Ishikawa (cell line): ENCODE results near the gene CCDC51.

Experiments used
- CEBPB ChIP-seq: IDR thresholded peaks from 2 replicates; pipeline ENCODE4 v1.6.1; 2012
- CREB1 ChIP-seq: IDR thresholded peaks from 2 replicates; pipeline ENCODE4 v1.6.1; 2012; ENCODE audit warnings: low read depth
- EGR1 ChIP-seq: IDR thresholded peaks from 2 replicates; pipeline ENCODE4 v1.6.1; 2012
- EP300 ChIP-seq: IDR thresholded peaks from 2 replicates; pipeline ENCODE4 v1.6.1; 2012; ENCODE audit warnings: borderline replicate concordance
- FOXM1 ChIP-seq: IDR thresholded peaks from 2 replicates; pipeline ENCODE4 v1.6.1; 2012; ENCODE audit warnings: low read depth, borderline replicate concordance
- MAX ChIP-seq: IDR thresholded peaks from 2 replicates; pipeline ENCODE4 v1.6.1; 2012
- NFIC ChIP-seq: IDR thresholded peaks from 2 replicates; pipeline ENCODE4 v1.6.1; 2012
- RAD21 ChIP-seq: IDR thresholded peaks from 2 replicates; pipeline ENCODE4 v1.6.1; 2012; ENCODE audit warnings: low read depth
- TAF1 ChIP-seq: IDR thresholded peaks from 2 replicates; pipeline ENCODE4 v1.6.1; 2012; ENCODE audit warnings: low read depth, mild to moderate bottlenecking
- TCF12 ChIP-seq: IDR thresholded peaks from 2 replicates; pipeline ENCODE4 v1.6.1; 2012; ENCODE audit warnings: low read depth
- TEAD4 ChIP-seq: IDR thresholded peaks from 2 replicates; pipeline ENCODE4 v1.6.1; 2012
- YY1 ChIP-seq: IDR thresholded peaks from 2 replicates; pipeline ENCODE4 v1.6.1; 2012; ENCODE audit warnings: low read depth
- ZBTB7A ChIP-seq: IDR thresholded peaks from 2 replicates; pipeline ENCODE4 v1.6.1; 2012; ENCODE audit warnings: low read depth
- TF ChIP-seq, protein P1 (sequence below): IDR thresholded peaks from 2 replicates; pipeline ENCODE4 v1.6.1; 2012
- TF ChIP-seq, protein P2 (sequence below): IDR thresholded peaks from 2 replicates; pipeline ENCODE4 v1.6.1; 2012; ENCODE audit warnings: low read depth, mild to moderate bottlenecking

Gene CCDC51

GRCh38 chr3:48429317-48429959 lies 10.5 kb downstream of the CCDC51 start:
- no peak for TF ChIP-seq RAD21
- TF ChIP-seq, protein P1, sequence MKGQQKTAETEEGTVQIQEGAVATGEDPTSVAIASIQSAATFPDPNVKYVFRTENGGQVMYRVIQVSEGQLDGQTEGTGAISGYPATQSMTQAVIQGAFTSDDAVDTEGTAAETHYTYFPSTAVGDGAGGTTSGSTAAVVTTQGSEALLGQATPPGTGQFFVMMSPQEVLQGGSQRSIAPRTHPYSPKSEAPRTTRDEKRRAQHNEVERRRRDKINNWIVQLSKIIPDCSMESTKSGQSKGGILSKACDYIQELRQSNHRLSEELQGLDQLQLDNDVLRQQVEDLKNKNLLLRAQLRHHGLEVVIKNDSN = 0 out of 2 replicates have a peak, but pooled peaks have one; percentile 13
- no peak for TF ChIP-seq CREB1
- no peak; the same call in 1 of the 2 replicates for TF ChIP-seq MAX
- TF ChIP-seq EP300 = no peak
- TF ChIP-seq CEBPB = no peak
- peak; percentile 62 for TF ChIP-seq EGR1
- no peak for TF ChIP-seq TCF12
- no peak for TF ChIP-seq YY1
- TF ChIP-seq NFIC = peak; percentile 15; the same call in 1 of the 2 replicates
- TF ChIP-seq, protein P2, sequence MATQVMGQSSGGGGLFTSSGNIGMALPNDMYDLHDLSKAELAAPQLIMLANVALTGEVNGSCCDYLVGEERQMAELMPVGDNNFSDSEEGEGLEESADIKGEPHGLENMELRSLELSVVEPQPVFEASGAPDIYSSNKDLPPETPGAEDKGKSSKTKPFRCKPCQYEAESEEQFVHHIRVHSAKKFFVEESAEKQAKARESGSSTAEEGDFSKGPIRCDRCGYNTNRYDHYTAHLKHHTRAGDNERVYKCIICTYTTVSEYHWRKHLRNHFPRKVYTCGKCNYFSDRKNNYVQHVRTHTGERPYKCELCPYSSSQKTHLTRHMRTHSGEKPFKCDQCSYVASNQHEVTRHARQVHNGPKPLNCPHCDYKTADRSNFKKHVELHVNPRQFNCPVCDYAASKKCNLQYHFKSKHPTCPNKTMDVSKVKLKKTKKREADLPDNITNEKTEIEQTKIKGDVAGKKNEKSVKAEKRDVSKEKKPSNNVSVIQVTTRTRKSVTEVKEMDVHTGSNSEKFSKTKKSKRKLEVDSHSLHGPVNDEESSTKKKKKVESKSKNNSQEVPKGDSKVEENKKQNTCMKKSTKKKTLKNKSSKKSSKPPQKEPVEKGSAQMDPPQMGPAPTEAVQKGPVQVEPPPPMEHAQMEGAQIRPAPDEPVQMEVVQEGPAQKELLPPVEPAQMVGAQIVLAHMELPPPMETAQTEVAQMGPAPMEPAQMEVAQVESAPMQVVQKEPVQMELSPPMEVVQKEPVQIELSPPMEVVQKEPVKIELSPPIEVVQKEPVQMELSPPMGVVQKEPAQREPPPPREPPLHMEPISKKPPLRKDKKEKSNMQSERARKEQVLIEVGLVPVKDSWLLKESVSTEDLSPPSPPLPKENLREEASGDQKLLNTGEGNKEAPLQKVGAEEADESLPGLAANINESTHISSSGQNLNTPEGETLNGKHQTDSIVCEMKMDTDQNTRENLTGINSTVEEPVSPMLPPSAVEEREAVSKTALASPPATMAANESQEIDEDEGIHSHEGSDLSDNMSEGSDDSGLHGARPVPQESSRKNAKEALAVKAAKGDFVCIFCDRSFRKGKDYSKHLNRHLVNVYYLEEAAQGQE = no peak
- TF ChIP-seq ZBTB7A = peak; percentile 80; the same call in 1 of the 2 replicates
- peak; percentile 4; the same call in 1 of the 2 replicates for TF ChIP-seq TEAD4
- TF ChIP-seq TAF1 = no peak; the same call in 1 of the 2 replicates
- TF ChIP-seq FOXM1 = no peak

DNA sequence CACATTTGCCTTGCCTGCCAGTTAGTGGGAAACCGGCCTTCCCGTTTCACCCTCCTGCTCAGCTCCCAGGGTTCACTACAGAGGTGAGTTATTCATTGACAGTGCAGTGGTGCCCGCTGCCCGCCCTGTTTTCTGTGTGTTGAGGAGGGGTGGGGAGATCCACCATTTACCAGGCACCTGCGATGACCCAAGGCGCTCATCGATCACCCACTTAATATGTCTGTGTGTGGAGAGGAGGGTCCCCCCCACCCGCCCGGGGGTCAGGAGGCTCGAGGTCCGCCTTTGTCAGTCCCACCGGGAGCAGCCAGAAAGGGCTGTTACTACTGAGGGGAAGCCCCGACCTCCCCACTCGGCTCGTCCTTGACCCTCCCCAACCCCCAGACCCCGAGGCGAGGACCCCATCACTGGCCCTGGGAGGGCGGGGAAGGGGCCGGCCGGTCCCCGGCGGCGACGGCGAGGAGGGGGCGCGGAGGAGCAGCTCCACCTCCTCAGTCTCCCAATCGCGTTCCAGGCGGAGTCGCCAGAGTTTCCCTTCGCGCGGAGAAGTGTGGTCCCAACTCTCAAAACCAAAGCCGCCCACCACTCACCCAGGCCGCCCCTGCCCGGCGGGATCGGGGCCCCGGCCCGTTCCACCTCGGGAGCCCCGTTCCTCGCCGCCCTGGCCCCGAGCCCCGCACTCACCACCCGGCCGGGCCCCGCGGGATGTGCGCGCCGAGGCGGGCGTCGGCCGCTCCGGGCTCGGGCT lies 11.2 kb downstream of the CCDC51 start:
- peak; percentile 26; the same call in 1 of the 2 replicates for TF ChIP-seq TAF1
- no peak for TF ChIP-seq EGR1
- TF ChIP-seq RAD21 = no peak
- no peak for TF ChIP-seq CREB1
- TF ChIP-seq MAX = 0 out of 2 replicates have a peak, but pooled peaks have one; percentile 6
- TF ChIP-seq YY1 = no peak
- TF ChIP-seq TEAD4 = no peak
- TF ChIP-seq EP300 = no peak
- TF ChIP-seq, protein P2 = no peak
- no peak for TF ChIP-seq CEBPB
- no peak for TF ChIP-seq FOXM1
- 0 out of 2 replicates have a peak, but pooled peaks have one; percentile 5 for TF ChIP-seq ZBTB7A

- TF ChIP-seq, protein P2 = no peak
- TF ChIP-seq RAD21 (no peak), CEBPB (no peak), FOXM1 (no peak), EGR1 (no peak), TCF12 (no peak), TEAD4 (no peak), ZBTB7A (no peak), EP300 (no peak), MAX (no peak), TAF1 (no peak), YY1 (no peak), CREB1 (no peak), NFIC (no peak)
- TF ChIP-seq, protein P1 = no peak
These were observed 11.8 kb downstream of the CCDC51 start for GRCh38 chr3:48428088-48428571.
